IMR-90 (cell line): ENCODE results near the gene NKD1. TPM values are rescaled to one million over a fixed set of nuclear protein-coding genes. Genes with fewer than 3 reads are reported as not detected.

Experiments
- ATAC-seq: fragments of 200-7000 bp; cut with Tn5 transposase; 2 replicates; pipeline ENCODE4 v1.9.1; 2020; ENCODE audit warnings: low read depth, mild to moderate bottlenecking, moderate library complexity
- BruUV-seq: library from RNA; stranded (reverse); fragments of 400-500 nt; replicated peaks from 2 replicates; lab custom pipeline; 2021; lab: Mats Ljungman, UMichigan
- CTCF ChIA-PET: fragments of 300-600 bp; formaldehyde crosslinking; extraction: SDS; loops from one replicate; lab custom pipeline; 2021; ENCODE audit warnings: antibody characterized with exemption; lab: Yijun Ruan, JAX
- POLR2A ChIA-PET: fragments of 300-600 bp; sonication (Branson Sonifier 250); formaldehyde crosslinking; loops from one replicate; lab custom pipeline; 2022; ENCODE audit warnings: antibody characterized with exemption; ENCODE audit not compliant: unreplicated experiment; lab: Charles Lee
- DNase-seq: peaks from one replicate; pipeline ENCODE4 v3.0.0; 2013
- H2AFZ ChIP-seq: replicated peaks from 2 replicates; pipeline ENCODE3; 2013; ENCODE audit warnings: low read length, mild to moderate bottlenecking; ENCODE audit not compliant: poor library complexity
- H2AK5ac ChIP-seq: 2 replicates; pipeline ENCODE4 v1.6.1; 2013; ENCODE audit warnings: low read depth, low read length, inconsistent platforms
- H2AK9ac ChIP-seq: replicated peaks from 2 replicates; pipeline ENCODE3; 2013; ENCODE audit warnings: mild to moderate bottlenecking, low read depth, low read length, moderate library complexity; ENCODE audit not compliant: poor library complexity
- H2BK120ac ChIP-seq: 2 replicates; pipeline ENCODE4 v1.6.1; 2013; ENCODE audit warnings: low read depth, low read length, inconsistent platforms
- H2BK15ac ChIP-seq: 3 replicates; pipeline ENCODE4 v1.6.1; 2013; ENCODE audit warnings: low read depth, low read length, inconsistent platforms
- H2BK20ac ChIP-seq: 2 replicates; pipeline ENCODE4 v1.6.1; 2013; ENCODE audit warnings: low read depth, mild to moderate bottlenecking, inconsistent platforms, low read length, moderate library complexity
- H2BK5ac ChIP-seq: 2 replicates; pipeline ENCODE4 v1.6.1; 2013; ENCODE audit warnings: mild to moderate bottlenecking, low read depth, low read length, inconsistent platforms; ENCODE audit not compliant: poor library complexity, severe bottlenecking
- H3K14ac ChIP-seq: replicated peaks from 2 replicates; pipeline ENCODE4 v1.6.1; 2013; ENCODE audit warnings: low read depth, low read length, inconsistent platforms
- H3K18ac ChIP-seq: 2 replicates; pipeline ENCODE4 v1.6.1; 2013; ENCODE audit warnings: low read depth, low read length, control low read depth
- H3K23ac ChIP-seq: 2 replicates; pipeline ENCODE4 v1.6.1; 2013; ENCODE audit warnings: low read depth, low read length, inconsistent platforms
- H3K27ac ChIP-seq: 2 replicates; pipeline ENCODE4 v1.5.1; 2013; ENCODE audit warnings: mild to moderate bottlenecking, control low read depth, low read length; ENCODE audit not compliant: insufficient read depth
- H3K27me3 ChIP-seq: 2 replicates; pipeline ENCODE4 v1.6.1; 2013; ENCODE audit warnings: low read length; ENCODE audit not compliant: control insufficient read depth, insufficient read depth
- H3K36me3 ChIP-seq: 2 replicates; pipeline ENCODE4 v1.6.1; 2013; ENCODE audit warnings: low read length, mixed read lengths; ENCODE audit not compliant: control insufficient read depth, insufficient read depth
- H3K4ac ChIP-seq: 2 replicates; pipeline ENCODE4 v1.6.1; 2013; ENCODE audit warnings: low read depth, low read length, inconsistent platforms
- H3K4me1 ChIP-seq: 2 replicates; pipeline ENCODE4 v1.6.1; 2013; ENCODE audit warnings: low read length, mixed read lengths; ENCODE audit not compliant: control insufficient read depth, insufficient read depth
- H3K4me2 ChIP-seq: 2 replicates; pipeline ENCODE4 v1.6.1; 2013; ENCODE audit warnings: low read depth, mild to moderate bottlenecking, control low read depth, low read length, moderate library complexity
- H3K4me3 ChIP-seq: 2 replicates; pipeline ENCODE4 v1.5.1; 2013; ENCODE audit warnings: low read depth, mild to moderate bottlenecking, control low read depth, low read length, moderate library complexity; ENCODE audit not compliant: insufficient read depth
- H3K56ac ChIP-seq: 2 replicates; pipeline ENCODE4 v1.6.1; 2013; ENCODE audit warnings: low read length, inconsistent platforms; ENCODE audit not compliant: insufficient read depth; ENCODE audit errors: extremely low read depth
- H3K79me1 ChIP-seq, 2 experiments: 2 replicates each; pipeline ENCODE4 v1.6.1; 2013; ENCODE audit warnings: low read length in 2 of 2, inconsistent platforms in 1 of 2, low read depth in 1 of 2
- H3K9ac ChIP-seq: 2 replicates; pipeline ENCODE4 v1.6.1; 2013; ENCODE audit warnings: low read depth, low read length, control low read depth
- H3K9me1 ChIP-seq: 2 replicates; pipeline ENCODE4 v1.6.1; 2013; ENCODE audit warnings: low read length, inconsistent platforms; ENCODE audit not compliant: insufficient read depth
- H3K9me3 ChIP-seq: 2 replicates; pipeline ENCODE4 v1.6.1; 2013; ENCODE audit warnings: low read length; ENCODE audit not compliant: control insufficient read depth, insufficient read depth
- H4K20me1 ChIP-seq: 2 replicates; pipeline ENCODE4 v1.6.1; 2013; ENCODE audit warnings: low read length, inconsistent platforms; ENCODE audit not compliant: insufficient read depth
- H4K5ac ChIP-seq: 2 replicates; pipeline ENCODE4 v1.6.1; 2013; ENCODE audit warnings: mild to moderate bottlenecking, low read depth, low read length, control low read depth
- H4K8ac ChIP-seq, 2 experiments: 2 replicates each; pipeline ENCODE4 v1.6.1; 2013; ENCODE audit warnings: low read depth in 2 of 2, low read length in 2 of 2, control low read depth in 1 of 2, inconsistent platforms in 1 of 2
- H4K91ac ChIP-seq: 2 replicates; pipeline ENCODE4 v1.6.1; 2013; ENCODE audit warnings: low read depth, low read length, inconsistent platforms; ENCODE audit not compliant: insufficient read depth
- BHLHE40 ChIP-seq: fragments of 150-350 bp; IDR thresholded peaks from 2 replicates; pipeline ENCODE4 v1.6.1; 2016; ENCODE audit warnings: mild to moderate bottlenecking, low read depth, low read length
- CTCF ChIP-seq: conservative IDR thresholded peaks from 2 replicates; pipeline ENCODE4 v1.5.1; 2012; ENCODE audit warnings: mild to moderate bottlenecking, low read depth, low read length, improper control_type of control experiment
- ELK1 ChIP-seq: fragments of 150-350 bp; IDR thresholded peaks from 2 replicates; pipeline ENCODE4 v1.6.1; 2016; ENCODE audit warnings: low read depth, mild to moderate bottlenecking, low read length, moderate library complexity, borderline replicate concordance
- FOS ChIP-seq: fragments of 150-350 bp; IDR thresholded peaks from 2 replicates; pipeline ENCODE4 v1.6.1; 2016; ENCODE audit warnings: low read depth, low read length
- MAZ ChIP-seq: IDR thresholded peaks from 2 replicates; pipeline ENCODE4 v1.6.1; 2012; ENCODE audit warnings: low read depth, mild to moderate bottlenecking, low read length, improper control_type of control experiment, moderate library complexity, borderline replicate concordance
- MXI1 ChIP-seq: IDR thresholded peaks from 2 replicates; pipeline ENCODE4 v1.6.1; 2012; ENCODE audit warnings: low read depth, mild to moderate bottlenecking, low read length, moderate library complexity, borderline replicate concordance
- POLR2A ChIP-seq: IDR thresholded peaks from 2 replicates; pipeline ENCODE4 v1.6.1; 2012; ENCODE audit warnings: mild to moderate bottlenecking, low read depth, low read length
- USF2 ChIP-seq: fragments of 150-350 bp; IDR thresholded peaks from 2 replicates; pipeline ENCODE4 v1.6.1; 2017; ENCODE audit warnings: mild to moderate bottlenecking, antibody characterized with exemption, low read length, low read depth
- WGBS, 2 experiments: methylation state at CpG; one replicate each; pipeline versions ENCODE4 v1.1.5 to v1.1.7; 2013; ENCODE audit warnings: missing lambda C conversion rate in 2 of 2; ENCODE audit not compliant: insufficient read length in 1 of 2; ENCODE audit errors: extremely low coverage in 2 of 2; 5-methylcytosine and 5-hydroxymethylcytosine counted together
- dilution Hi-C: fragments of 300-500 bp; cut with HindIII; formaldehyde crosslinking; loops from one replicate; pipeline ENCODE4 v1.14.3; 2018; ENCODE audit warnings: low sequenced_read_pairs; ENCODE audit not compliant: unreplicated experiment
- in situ Hi-C: fragments of 300-500 bp; cut with MboI; formaldehyde crosslinking; loops from 3 replicates; pipeline ENCODE4 v1.14.3; 2019; ENCODE audit warnings: low sequenced_read_pairs, inconsistent platforms, mixed read lengths
- intact Hi-C: fragments of 100-400 bp; cut with micrococcal nuclease; formaldehyde crosslinking; loops from 2 replicates; pipeline ENCODE4 v1.10.0; 2022
- polyA plus RNA-seq, 3 experiments: library from polyadenylated mRNA; depleted of rRNA; stranded (reverse); fragments of >200 nt; gene quantifications; 2 replicates each; pipeline ENCODE4 v1.2.3, GENCODE V29; 2012; ENCODE audit warnings: low replicate concordance in 1 of 3
- total RNA-seq: library from RNA; depleted of rRNA; stranded (reverse); fragments of >200 nt; gene quantifications from 2 replicates; pipeline ENCODE4 v1.2.3, GENCODE V29; 2012

Gene NKD1
- total and polyA plus RNA-seq, 2 of the 4 experiments (the other 2 are of a cell fraction), result not detected

DNA sequence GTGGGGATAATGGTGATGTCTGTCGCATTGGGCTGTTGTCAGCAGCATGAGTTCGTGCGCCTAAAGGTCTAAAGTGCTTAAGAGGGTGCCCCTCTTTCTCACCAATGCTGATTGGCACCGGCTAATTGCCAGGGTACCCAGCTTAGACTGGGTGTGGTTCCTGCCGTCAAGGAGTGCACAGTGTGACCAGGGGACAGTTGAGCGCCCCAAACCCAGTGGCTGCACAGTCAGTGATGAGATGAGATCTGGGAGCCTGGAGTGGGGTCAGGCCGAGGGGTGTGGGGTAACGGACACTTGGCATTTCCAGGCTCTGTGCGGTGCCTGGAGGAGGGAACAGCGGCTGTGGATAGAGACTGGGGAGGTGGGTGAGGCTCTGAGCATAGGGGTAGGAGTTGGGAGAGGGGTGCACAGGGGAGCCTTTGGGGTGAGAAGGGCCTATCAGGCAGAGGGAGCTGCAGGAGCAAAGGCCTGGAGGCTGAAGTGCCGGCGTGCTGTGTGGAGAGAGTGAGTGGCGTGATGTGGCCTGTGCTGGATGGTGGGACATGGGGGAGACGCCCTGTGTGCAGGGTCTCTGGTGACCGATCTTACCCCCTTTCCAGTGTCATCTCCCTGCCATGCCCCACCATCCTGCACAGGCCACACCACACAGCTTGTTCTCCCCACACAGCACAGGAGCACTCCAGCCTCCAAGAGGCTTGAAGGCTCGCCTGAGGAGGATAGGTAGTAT lies 74.6 kb downstream of the NKD1 start:
- DNase-seq (no peak), ATAC-seq (no peak)
- Histone ChIP-seq H2BK120ac (no peak overlapping the region), H2AFZ (no peak overlapping the region), H3K36me3 (no peaks in the 10 kb centered on the region), H4K5ac (no peak overlapping the region), H2AK9ac (no peak overlapping the region), H3K27ac (no peak overlapping the region), H3K79me1 (no peaks in the 10 kb centered on the region), H4K8ac (no peak overlapping the region), H4K91ac (no peak overlapping the region), H3K56ac (no peak overlapping the region), H3K18ac (no peak overlapping the region), H3K4me3 (no peak overlapping the region), H3K4me2 (no peak overlapping the region), H2AK5ac (no peak overlapping the region), H3K27me3 (peaks cover 2% of the 10 kb centered on the region; the same call in 1 of the 2 replicates), H4K20me1 (no peaks in the 10 kb centered on the region), H3K9me1 (no peaks in the 10 kb centered on the region), H3K23ac (no peak overlapping the region), H3K9ac (no peak overlapping the region), H2BK5ac (no peak overlapping the region), H2BK15ac (no peak overlapping the region), H3K4ac (no peak overlapping the region), H2BK20ac (no peak overlapping the region), H3K14ac (no peak overlapping the region), H3K4me1 (no peaks in the 10 kb centered on the region), H3K9me3 (no peaks in the 10 kb centered on the region)
- BruUV-seq, result no TSS peak
- in situ Hi-C loops, result no loop called here
- WGBS, 2 experiments, result 78% methylated on average over 4 of the region's 16 CpGs; no CpG with 5 or more reads in 1 of the 2 experiments
- intact Hi-C loops, result no loop called here
- POLR2A ChIA-PET, result no interaction called here
- no peak for TF ChIP-seq CTCF
- TF ChIP-seq ELK1, result no peak
- no peak for TF ChIP-seq MXI1
- no peak for TF ChIP-seq USF2
- TF ChIP-seq BHLHE40, result no peak
- no peak for TF ChIP-seq POLR2A
- TF ChIP-seq MAZ, result no peak
- TF ChIP-seq FOS, result no peak
- CTCF ChIA-PET, result no interaction called here
- dilution Hi-C loops, result no loop called here
